Fibroblast of villous mesenchyme (primary cell): ENCODE results near the gene DCST2. TPM values are rescaled to one million over a fixed set of nuclear protein-coding genes. Genes with fewer than 3 reads are reported as not detected.

Experiments
- DNase-seq: peaks from one replicate; pipeline ENCODE4 v3.0.0-alpha.2; 2010; ENCODE audit warnings: low read depth
- H3K4me3 ChIP-seq: 2 replicates; pipeline ENCODE4 v1.5.1; 2011; ENCODE audit warnings: low read depth, mild to moderate bottlenecking, low read length
- CTCF ChIP-seq: IDR thresholded peaks from 2 replicates; pipeline ENCODE4 v1.5.1; 2012; ENCODE audit warnings: low read depth, mild to moderate bottlenecking, low read length; ENCODE audit not compliant: insufficient read depth
- total RNA-seq: library from RNA; depleted of rRNA; stranded (reverse); fragments of >200 nt; gene quantifications from 2 replicates; pipeline ENCODE4 v1.2.3, GENCODE V29; 2012

The DCST2 gene
- total RNA-seq, result not detected in 2 replicates

GRCh38 chr1:155033524-155033923 is at the start of gene DCST2, which contains the start of gene DCST1:
Gene DCST2, minus strand, starts transcription at chr1:155033781. Its CDS starts 80 bp downstream, at chr1:155033701.
Gene DCST1, plus strand, starts transcription at chr1:155033824. Its CDS starts 213 bp downstream, at chr1:155034037.
- DNase-seq, result no peak
- no peak within 1 kb of the TSS for H3K4me3 ChIP-seq
- no peak for TF ChIP-seq CTCF

- no peak overlapping the region for H3K4me3 ChIP-seq
- no peak for DNase-seq
- no peak for TF ChIP-seq CTCF
Observed at GRCh38 chr1:155083052-155083541, 49.5 kb upstream of the DCST2 start.

GRCh38 chr1:155082301-155083051 is 48.9 kb upstream of the DCST2 start:
- TF ChIP-seq CTCF, result no peak
- no peak for DNase-seq
- H3K4me3 ChIP-seq, result no peak overlapping the region

GRCh38 chr1:155081472-155082300 is 48.1 kb upstream of the DCST2 start:
- H3K4me3 ChIP-seq, result no peak overlapping the region
- no peak for DNase-seq
- no peak for TF ChIP-seq CTCF

DNA sequence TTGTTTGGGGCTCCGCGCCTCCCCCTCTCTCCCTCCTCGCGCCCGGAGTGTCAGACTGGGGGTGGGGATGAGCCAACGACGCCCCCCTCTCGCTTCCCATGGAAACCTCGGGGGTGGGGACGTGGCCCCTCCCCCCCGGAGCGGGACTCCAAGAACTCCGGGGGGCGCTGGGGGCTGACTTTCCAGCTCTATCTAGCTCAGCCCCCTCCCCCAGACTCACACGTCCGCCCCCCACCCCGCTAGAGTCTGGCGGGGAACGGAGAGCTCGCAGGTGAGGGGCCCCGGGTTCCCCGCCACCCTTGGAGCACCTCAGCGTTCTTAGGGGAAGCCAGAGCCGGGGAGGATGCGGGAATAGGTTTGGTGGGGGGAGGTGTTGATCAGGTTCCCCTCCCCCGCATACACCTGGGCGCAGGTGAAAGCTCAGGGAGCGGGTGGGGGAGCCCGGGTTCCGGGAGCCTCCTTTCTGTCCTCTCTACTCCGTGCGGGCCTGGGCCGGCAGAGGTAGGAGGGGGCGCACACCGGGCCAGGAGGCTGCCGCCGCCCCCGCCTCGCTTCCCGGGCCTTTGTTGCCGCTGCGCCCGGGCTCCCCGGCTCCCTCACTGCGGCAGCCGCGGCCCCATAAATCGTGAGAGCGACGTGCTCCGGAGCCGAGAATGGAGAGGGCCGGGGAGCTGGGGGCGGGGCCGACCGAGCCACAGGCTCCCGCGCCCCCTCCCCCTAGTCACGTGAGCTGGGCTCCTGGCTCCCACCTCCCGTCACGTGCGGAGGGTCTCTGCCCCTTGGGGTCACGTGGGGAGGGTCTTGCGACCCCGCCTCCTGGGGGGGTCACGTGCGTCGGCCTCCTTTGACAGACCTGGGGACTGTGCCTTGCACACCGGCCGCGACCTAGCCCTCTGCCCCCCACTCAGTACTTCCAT is 47.0 kb upstream of the DCST2 start:
- no peak for TF ChIP-seq CTCF
- no peak for DNase-seq
- H3K4me3 ChIP-seq, result no peak overlapping the region
